Caco-2 (cell line): ENCODE measurements around the gene FOSL2. TPM values are rescaled to one million over a fixed set of nuclear protein-coding genes. Genes with fewer than 3 reads are reported as not detected.

Experiments
- BruUV-seq: library from RNA; stranded (reverse); fragments of 400-500 nt; replicated peaks from 2 replicates; lab custom pipeline; 2021; lab: Mats Ljungman, UMichigan
- CTCF ChIA-PET: fragments of 300-600 bp; sonication (Branson Sonifier 250); formaldehyde crosslinking; loops from one replicate; lab custom pipeline; 2022; ENCODE audit warnings: antibody characterized with exemption; lab: Charles Lee
- POLR2A ChIA-PET: fragments of 300-600 bp; sonication (Branson Sonifier 250); formaldehyde crosslinking; loops from one replicate; lab custom pipeline; 2022; ENCODE audit warnings: antibody characterized with exemption; lab: Charles Lee
- DNase-seq, 2 experiments: peaks; one replicate each; pipeline versions ENCODE4 v3.0.0 to v3.0.0-alpha.2; 2020 to 2022
- H3K27me3 ChIP-seq: replicated peaks from 2 replicates; pipeline ENCODE4 v1.6.0; 2011; ENCODE audit warnings: low read length; ENCODE audit not compliant: control insufficient read depth, insufficient read depth
- H3K36me3 ChIP-seq: 2 replicates; pipeline ENCODE4 v1.5.1; 2011; ENCODE audit warnings: low read length; ENCODE audit not compliant: control insufficient read depth, insufficient read depth
- H3K4me1 ChIP-seq: fragments of 250-450 bp; sonication (Bioruptor Pico); 2 replicates; pipeline ENCODE4 v1.5.1; 2020; ENCODE audit warnings: mild to moderate bottlenecking
- H3K4me3 ChIP-seq: 2 replicates; pipeline ENCODE4 v1.5.1; 2011; ENCODE audit warnings: low read depth, mild to moderate bottlenecking, control low read depth, low read length
- H3K9me3 ChIP-seq: fragments of 250-450 bp; sonication (Bioruptor Pico); 2 replicates; pipeline ENCODE4 v1.5.1; 2020; ENCODE audit warnings: mild to moderate bottlenecking, moderate library complexity
- H3K27ac Mint-ChIP-seq: one replicate; pipeline ENCODE4 v1.8.0; 2022; ENCODE audit warnings: mixed read lengths; ENCODE audit not compliant: unreplicated experiment
- H3K27me3 Mint-ChIP-seq: one replicate; pipeline ENCODE4 v1.8.0; 2022; ENCODE audit warnings: mixed read lengths; ENCODE audit not compliant: insufficient read depth, unreplicated experiment
- H3K36me3 Mint-ChIP-seq: one replicate; pipeline ENCODE4 v1.8.0; 2022; ENCODE audit warnings: mild to moderate bottlenecking, mixed read lengths; ENCODE audit not compliant: insufficient read depth, unreplicated experiment
- H3K4me1 Mint-ChIP-seq: one replicate; pipeline ENCODE4 v1.8.0; 2022; ENCODE audit warnings: low read depth, mixed read lengths; ENCODE audit not compliant: unreplicated experiment
- H3K4me3 Mint-ChIP-seq: one replicate; pipeline ENCODE4 v1.8.0; 2022; ENCODE audit warnings: mild to moderate bottlenecking, moderate library complexity, mixed read lengths; ENCODE audit not compliant: unreplicated experiment
- H3K9me3 Mint-ChIP-seq: one replicate; pipeline ENCODE4 v1.8.0; 2022; ENCODE audit warnings: mixed read lengths; ENCODE audit not compliant: unreplicated experiment
- intact Hi-C: fragments of 100-400 bp; cut with micrococcal nuclease; formaldehyde crosslinking; loops from one replicate; pipeline ENCODE4 v1.10.0; 2022; ENCODE audit not compliant: unreplicated experiment
- total RNA-seq: library from RNA; stranded (reverse); gene quantifications from 2 replicates; pipeline ENCODE4 v1.2.3, GENCODE V29; 2022
- TF ChIP-seq, protein P1 (sequence below), 2 experiments: fragments of 200-600 bp in 1 of 2; IDR thresholded peaks; 1 replicate in 1 of 2; 2 replicates in 1 of 2; pipeline versions ENCODE4 v1.5.1 to v1.8.0; 2011 to 2022; ENCODE audit warnings: antibody characterized with exemption in 1 of 2, control low read depth in 1 of 2, inconsistent platforms in 1 of 2, low read depth in 1 of 2, low read length in 1 of 2, mild to moderate bottlenecking in 1 of 2, moderate library complexity in 1 of 2; ENCODE audit not compliant: insufficient read depth in 1 of 2, severe bottlenecking in 1 of 2, unreplicated experiment in 1 of 2

The FOSL2 gene
- total RNA-seq, 1 experiment from 2014 or later, result 64.6 TPM

DNA sequence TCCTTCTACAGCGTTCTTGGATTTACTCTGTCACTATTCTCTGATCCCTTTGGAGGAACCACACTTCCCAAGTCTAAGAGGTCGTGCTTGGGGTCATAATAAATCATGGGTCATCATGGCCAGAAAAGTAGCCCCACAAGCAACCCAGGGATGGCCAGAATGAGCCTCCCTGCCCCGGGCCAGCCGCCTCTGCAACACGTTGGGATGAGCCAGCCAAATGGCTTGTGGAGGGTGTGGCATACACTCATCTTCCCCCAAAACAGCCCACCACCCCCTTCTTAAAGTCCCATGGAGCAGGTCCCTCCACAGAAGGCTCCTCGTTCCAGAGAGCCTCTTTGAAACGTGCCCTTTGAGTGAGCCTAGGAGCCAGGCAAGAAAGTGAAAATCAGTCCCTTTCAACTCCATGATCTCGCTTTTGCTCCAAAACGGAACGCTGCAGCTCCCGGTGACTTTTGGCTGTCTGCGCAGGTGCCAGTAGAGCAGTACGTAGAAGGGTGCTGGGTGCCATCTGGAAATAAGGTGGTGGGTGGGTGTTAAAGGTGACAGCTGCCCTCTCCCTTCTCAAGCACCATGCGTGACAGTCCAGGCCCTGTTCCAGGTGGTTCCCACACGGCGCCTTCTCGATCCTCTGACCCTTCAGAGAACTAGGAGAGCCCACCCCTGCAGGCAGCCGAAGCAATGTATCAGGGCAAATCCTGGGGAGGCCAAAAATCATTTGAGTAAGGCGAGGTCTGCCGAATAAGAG is 48.5 kb upstream of the FOSL2 start:
- H3K36me3 Mint-ChIP-seq, result peaks cover 2% of the 10 kb centered on the region
- Histone ChIP-seq H3K27me3 (no peaks in the 10 kb centered on the region), H3K4me1 (peaks cover 22% of the 10 kb centered on the region), H3K9me3 (no peaks in the 10 kb centered on the region), H3K36me3 (peaks cover 4% of the 10 kb centered on the region), H3K4me3 (no peak overlapping the region)
- no peaks in the 10 kb centered on the region for H3K9me3 Mint-ChIP-seq
- BruUV-seq, result no TSS peak
- TF ChIP-seq, protein P1, sequence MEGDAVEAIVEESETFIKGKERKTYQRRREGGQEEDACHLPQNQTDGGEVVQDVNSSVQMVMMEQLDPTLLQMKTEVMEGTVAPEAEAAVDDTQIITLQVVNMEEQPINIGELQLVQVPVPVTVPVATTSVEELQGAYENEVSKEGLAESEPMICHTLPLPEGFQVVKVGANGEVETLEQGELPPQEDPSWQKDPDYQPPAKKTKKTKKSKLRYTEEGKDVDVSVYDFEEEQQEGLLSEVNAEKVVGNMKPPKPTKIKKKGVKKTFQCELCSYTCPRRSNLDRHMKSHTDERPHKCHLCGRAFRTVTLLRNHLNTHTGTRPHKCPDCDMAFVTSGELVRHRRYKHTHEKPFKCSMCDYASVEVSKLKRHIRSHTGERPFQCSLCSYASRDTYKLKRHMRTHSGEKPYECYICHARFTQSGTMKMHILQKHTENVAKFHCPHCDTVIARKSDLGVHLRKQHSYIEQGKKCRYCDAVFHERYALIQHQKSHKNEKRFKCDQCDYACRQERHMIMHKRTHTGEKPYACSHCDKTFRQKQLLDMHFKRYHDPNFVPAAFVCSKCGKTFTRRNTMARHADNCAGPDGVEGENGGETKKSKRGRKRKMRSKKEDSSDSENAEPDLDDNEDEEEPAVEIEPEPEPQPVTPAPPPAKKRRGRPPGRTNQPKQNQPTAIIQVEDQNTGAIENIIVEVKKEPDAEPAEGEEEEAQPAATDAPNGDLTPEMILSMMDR (IDR thresholded peaks at IDR 0.05; ENCODE audit: insufficient read depth in 1 of 2, low read depth in 1 of 2, low read length in 1 of 2, severe bottlenecking in 1 of 2, unreplicated experiment in 1 of 2), result no peak
- POLR2A ChIA-PET, result no interaction called here
- no peak for DNase-seq
- H3K27me3 Mint-ChIP-seq, result no peaks in the 10 kb centered on the region
- H3K27ac Mint-ChIP-seq, result no peak overlapping the region
- H3K4me3 Mint-ChIP-seq, result no peak overlapping the region
- CTCF ChIA-PET, result no interaction called here
- H3K4me1 Mint-ChIP-seq, result peaks cover 16% of the 10 kb centered on the region
- intact Hi-C loops, result no loop called here

DNA sequence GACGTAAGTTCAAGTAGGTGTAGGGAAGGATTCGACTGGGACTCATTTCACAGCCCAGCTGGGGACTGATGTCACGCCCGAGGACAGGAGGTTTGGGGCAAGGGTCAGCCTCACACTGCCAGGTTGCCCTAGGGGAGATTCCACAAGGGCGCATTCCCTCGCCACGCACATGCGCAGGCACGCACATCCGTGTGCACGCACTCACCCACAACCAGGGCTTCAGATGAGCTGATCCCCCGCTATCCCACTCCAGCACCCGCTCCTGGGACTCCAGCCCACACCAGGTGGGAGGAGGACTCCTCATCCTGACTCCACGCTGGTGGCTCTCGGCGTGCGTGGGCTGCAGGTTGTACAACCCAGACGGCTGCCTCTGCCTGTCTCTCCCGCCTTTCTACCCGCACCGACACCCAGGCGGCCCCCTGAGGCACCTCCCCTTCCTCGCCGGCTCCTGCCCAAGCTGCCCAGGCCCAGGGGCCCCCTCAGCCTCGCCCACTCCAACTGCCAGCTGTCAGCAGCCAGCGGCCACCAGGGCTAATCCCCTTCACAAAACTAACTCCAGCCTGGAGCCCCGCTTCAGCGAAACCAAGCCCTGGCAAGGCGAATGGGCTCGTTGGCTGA is 47.8 kb upstream of the FOSL2 start:
- H3K27ac Mint-ChIP-seq, result no peak overlapping the region
- no peak overlapping the region for H3K4me3 Mint-ChIP-seq
- H3K27me3 ChIP-seq, result no peaks in the 10 kb centered on the region
- intact Hi-C loops, result no loop called here
- CTCF ChIA-PET, result no interaction called here
- no peak for DNase-seq
- TF ChIP-seq, protein P1 (IDR thresholded peaks at IDR 0.05; ENCODE audit: insufficient read depth in 1 of 2, low read depth in 1 of 2, low read length in 1 of 2, severe bottlenecking in 1 of 2, unreplicated experiment in 1 of 2), result no peak
- H3K36me3 ChIP-seq, result no peaks in the 10 kb centered on the region
- peaks cover 13% of the 10 kb centered on the region for H3K4me1 Mint-ChIP-seq
- H3K9me3 Mint-ChIP-seq, result no peaks in the 10 kb centered on the region
- BruUV-seq, result no TSS peak
- peaks cover 15% of the 10 kb centered on the region for H3K4me1 ChIP-seq
- POLR2A ChIA-PET, result no interaction called here
- no peaks in the 10 kb centered on the region for H3K27me3 Mint-ChIP-seq
- H3K9me3 ChIP-seq, result no peaks in the 10 kb centered on the region
- no peak overlapping the region for H3K4me3 ChIP-seq
- no peaks in the 10 kb centered on the region for H3K36me3 Mint-ChIP-seq

DNA sequence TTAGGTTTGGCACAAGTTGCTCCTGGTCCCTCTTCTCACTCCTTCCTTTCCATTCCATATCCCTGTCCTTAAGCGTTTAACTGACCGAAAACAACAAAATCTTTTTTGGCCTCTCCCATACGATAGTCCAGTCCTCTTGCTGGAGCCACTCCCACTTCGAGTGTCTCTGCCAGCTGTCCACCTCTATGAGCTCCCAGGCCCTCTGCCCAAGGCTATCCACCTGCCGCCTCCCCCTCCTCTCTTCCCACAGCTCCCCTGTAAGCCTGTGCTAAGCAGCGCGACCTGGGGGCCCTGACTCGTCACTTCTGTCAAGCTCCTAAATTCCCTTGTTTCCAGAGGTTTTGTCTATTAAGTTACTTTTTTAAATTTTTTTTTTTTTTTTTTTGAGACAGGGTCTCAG is 47.0 kb upstream of the FOSL2 start:
- Histone ChIP-seq H3K4me1 (peaks cover 15% of the 10 kb centered on the region), H3K9me3 (no peaks in the 10 kb centered on the region), H3K27me3 (no peaks in the 10 kb centered on the region), H3K36me3 (no peaks in the 10 kb centered on the region), H3K4me3 (no peak overlapping the region)
- H3K4me1 Mint-ChIP-seq, result peaks cover 13% of the 10 kb centered on the region
- H3K4me3 Mint-ChIP-seq, result no peak overlapping the region
- H3K9me3 Mint-ChIP-seq, result no peaks in the 10 kb centered on the region
- DNase-seq, result no peak
- no TSS peak for BruUV-seq
- no peaks in the 10 kb centered on the region for H3K27me3 Mint-ChIP-seq
- POLR2A ChIA-PET, result interaction anchor here (0.6 kb wide), 1 partner anchor 34 kb away, joined by 3 read pairs; no protein-coding TSS in a partner anchor
- no peak overlapping the region for H3K27ac Mint-ChIP-seq
- H3K36me3 Mint-ChIP-seq, result no peaks in the 10 kb centered on the region
- TF ChIP-seq, protein P1 (IDR thresholded peaks at IDR 0.05; ENCODE audit: insufficient read depth in 1 of 2, low read depth in 1 of 2, low read length in 1 of 2, severe bottlenecking in 1 of 2, unreplicated experiment in 1 of 2), result no peak
- intact Hi-C loops, result no loop called here
- CTCF ChIA-PET, result no interaction called here
